Measurements from ENCODE around the gene MYO7A.

MYO7A gene

GRCh38 chr11:77170107-77170506 is 42.1 kb downstream of the MYO7A start:
- Histone ChIP-seq H3K9ac (ENCODE audit: low read depth, low read length, poor library complexity) (no peak overlapping the region), H2AK5ac (ENCODE audit: low read depth, low read length) (peak overlapping the region; percentile 59), H3K36me3 (replicated peaks in 1 of 2; ENCODE audit: control insufficient read depth in 2 of 2, insufficient read depth in 2 of 2, low read length in 2 of 2) (no peaks in the 10 kb centered on the region), H3K4me1 (ENCODE audit: control insufficient read depth in 2 of 2, insufficient read depth in 1 of 2, low read depth in 1 of 2, low read length in 2 of 2) (peaks cover 27 to 32% of the 10 kb centered on the region in 2 donors), H2AFZ (ENCODE audit: low read length) (no peak overlapping the region), H4K8ac (ENCODE audit: low read depth, low read length) (no peak overlapping the region), H3K79me1 (ENCODE audit: low read depth, low read length) (no peaks in the 10 kb centered on the region), H3K4me2 (ENCODE audit: insufficient read depth, low read length, poor library complexity, severe bottlenecking) (no peak overlapping the region), H3K9me3 (replicated peaks in 1 of 2; ENCODE audit: control insufficient read depth in 2 of 2, insufficient read depth in 1 of 2, low read depth in 1 of 2, low read length in 2 of 2) (no peaks in the 10 kb centered on the region), H3K4ac (ENCODE audit: low read length) (no peak overlapping the region), H3K14ac (ENCODE audit: low read length) (no peak overlapping the region), H3K23ac (ENCODE audit: low read depth, low read length, poor library complexity) (no peak overlapping the region), H3K4me3 (ENCODE audit: low read length in 2 of 2) (no peak overlapping the region), H2BK120ac (ENCODE audit: low read depth, low read length) (no peak overlapping the region), H3K27me3 (ENCODE audit: control insufficient read depth in 3 of 3, insufficient read depth in 3 of 3, low read depth in 1 of 3, low read length in 3 of 3) (no peaks in the 10 kb centered on the region), H4K91ac (ENCODE audit: low read depth, low read length, poor library complexity) (no peak overlapping the region), H2BK15ac (ENCODE audit: low read length) (peak overlapping the region; percentile 92), H3K27ac (replicated peaks; ENCODE audit: low read length) (no peak overlapping the region), H2BK5ac (ENCODE audit: low read length) (no peak overlapping the region), H3K18ac (ENCODE audit: low read length) (peak overlapping the region; percentile 66), H2BK12ac (ENCODE audit: low read length) (no peak overlapping the region)
- no CpG with 5 or more reads among the region's 5 CpGs for WGBS, 2 donors (ENCODE audit: extremely low coverage in 2 of 2, insufficient read length in 2 of 2, insufficient replicate concordance in 1 of 2)
- no peak for DNase-seq (ENCODE audit: low spot score)

GRCh38 chr11:77171254-77171653 is 43.2 kb downstream of the MYO7A start:
- Histone ChIP-seq H2BK12ac (ENCODE audit: low read length) (peak overlapping the region; percentile 92), H3K4me3 (ENCODE audit: low read length in 2 of 2) (no peak overlapping the region), H3K9me3 (replicated peaks in 1 of 2; ENCODE audit: control insufficient read depth in 2 of 2, insufficient read depth in 1 of 2, low read depth in 1 of 2, low read length in 2 of 2) (no peaks in the 10 kb centered on the region), H2AK5ac (ENCODE audit: low read depth, low read length) (peak overlapping the region; percentile 99), H4K91ac (ENCODE audit: low read depth, low read length, poor library complexity) (peak overlapping the region; percentile 19), H2BK15ac (ENCODE audit: low read length) (peak overlapping the region; percentile 92), H3K4ac (ENCODE audit: low read length) (peak overlapping the region; percentile 53), H4K8ac (ENCODE audit: low read depth, low read length) (no peak overlapping the region), H3K79me1 (ENCODE audit: low read depth, low read length) (no peaks in the 10 kb centered on the region), H3K23ac (ENCODE audit: low read depth, low read length, poor library complexity) (no peak overlapping the region), H2BK5ac (ENCODE audit: low read length) (no peak overlapping the region), H3K4me1 (ENCODE audit: control insufficient read depth in 2 of 2, insufficient read depth in 1 of 2, low read depth in 1 of 2, low read length in 2 of 2) (peaks cover 38 to 39% of the 10 kb centered on the region in 2 donors), H3K4me2 (ENCODE audit: insufficient read depth, low read length, poor library complexity, severe bottlenecking) (no peak overlapping the region), H3K14ac (ENCODE audit: low read length) (peak overlapping the region; percentile 77), H3K18ac (ENCODE audit: low read length) (peak overlapping the region; percentile 87), H3K27me3 (ENCODE audit: control insufficient read depth in 3 of 3, insufficient read depth in 3 of 3, low read depth in 1 of 3, low read length in 3 of 3) (no peaks in the 10 kb centered on the region), H3K36me3 (replicated peaks in 1 of 2; ENCODE audit: control insufficient read depth in 2 of 2, insufficient read depth in 2 of 2, low read length in 2 of 2) (no peaks in the 10 kb centered on the region), H2AFZ (ENCODE audit: low read length) (peak overlapping the region; percentile 88), H2BK120ac (ENCODE audit: low read depth, low read length) (no peak overlapping the region), H3K27ac (replicated peaks; ENCODE audit: low read length) (no peak overlapping the region), H3K9ac (ENCODE audit: low read depth, low read length, poor library complexity) (no peak overlapping the region)
- DNase-seq (ENCODE audit: low spot score), result no peak
- WGBS, 2 donors (ENCODE audit: extremely low coverage in 2 of 2, insufficient read length in 2 of 2, insufficient replicate concordance in 1 of 2), result no CpG with 5 or more reads among the region's 8 CpGs

DNA sequence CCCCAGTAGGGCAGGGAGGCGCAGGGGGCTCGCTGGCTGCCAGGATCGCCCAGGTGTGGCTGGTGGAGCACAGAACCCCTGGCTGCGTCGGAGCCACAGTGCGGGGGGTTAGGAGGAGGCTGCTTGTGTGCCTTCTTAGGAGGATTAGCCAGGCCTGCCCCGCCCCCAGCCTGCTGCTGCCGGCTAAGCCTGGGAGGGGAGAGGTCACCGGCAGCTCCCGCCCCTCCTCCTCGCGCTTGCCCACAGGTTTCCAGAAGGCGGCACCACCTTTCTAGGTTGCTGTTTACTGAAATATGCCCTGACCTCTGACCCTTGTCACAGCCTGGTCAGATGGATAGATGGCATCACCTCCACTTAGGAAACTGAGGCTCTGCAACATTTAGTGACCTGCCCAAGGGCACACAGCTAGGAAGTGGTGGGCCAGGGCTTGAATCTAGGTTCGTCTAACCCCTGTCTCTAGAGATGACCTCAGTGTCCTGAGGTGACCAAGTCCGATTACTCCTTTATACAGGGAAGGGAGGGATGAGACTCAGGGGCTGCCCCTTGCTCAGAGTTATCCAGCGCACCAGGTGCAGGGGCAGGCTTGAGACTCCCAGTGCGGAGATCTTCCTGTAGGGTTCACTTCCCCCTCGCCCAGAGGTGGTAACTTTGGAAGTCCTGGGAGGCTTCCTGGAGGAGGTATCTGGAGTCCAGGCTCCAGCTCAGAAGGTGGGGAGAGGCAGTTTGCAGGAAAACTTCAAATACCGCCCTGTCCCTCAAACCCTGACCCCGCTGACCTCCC is 44.0 kb downstream of the MYO7A start:
- no peak overlapping the region for H4K91ac ChIP-seq (ENCODE audit: low read depth, low read length, poor library complexity)
- H2AFZ ChIP-seq (ENCODE audit: low read length), result peak overlapping the region; percentile 88
- H3K9ac ChIP-seq (ENCODE audit: low read depth, low read length, poor library complexity), result no peak overlapping the region
- H2BK12ac ChIP-seq (ENCODE audit: low read length), result no peak overlapping the region
- H3K27ac ChIP-seq (replicated peaks; ENCODE audit: low read length), result no peak overlapping the region
- H2BK120ac ChIP-seq (ENCODE audit: low read depth, low read length), result no peak overlapping the region
- H4K8ac ChIP-seq (ENCODE audit: low read depth, low read length), result no peak overlapping the region
- peaks cover 39% of the 10 kb centered on the region in 2 donors for H3K4me1 ChIP-seq (ENCODE audit: control insufficient read depth in 2 of 2, insufficient read depth in 1 of 2, low read depth in 1 of 2, low read length in 2 of 2)
- peak overlapping the region; percentile 69 for H3K18ac ChIP-seq (ENCODE audit: low read length)
- DNase-seq (ENCODE audit: low spot score), result peak; percentile 67
- H3K9me3 ChIP-seq (replicated peaks in 1 of 2; ENCODE audit: control insufficient read depth in 2 of 2, insufficient read depth in 1 of 2, low read depth in 1 of 2, low read length in 2 of 2), result no peaks in the 10 kb centered on the region
- peak overlapping the region; percentile 13 for H2AK5ac ChIP-seq (ENCODE audit: low read depth, low read length)
- no peak overlapping the region for H3K4ac ChIP-seq (ENCODE audit: low read length)
- H3K4me3 ChIP-seq (ENCODE audit: low read length in 2 of 2), result no peak overlapping the region
- H3K79me1 ChIP-seq (ENCODE audit: low read depth, low read length), result no peaks in the 10 kb centered on the region
- H3K36me3 ChIP-seq (replicated peaks in 1 of 2; ENCODE audit: control insufficient read depth in 2 of 2, insufficient read depth in 2 of 2, low read length in 2 of 2), result no peaks in the 10 kb centered on the region
- peak overlapping the region; percentile 39 for H3K4me2 ChIP-seq (ENCODE audit: insufficient read depth, low read length, poor library complexity, severe bottlenecking)
- H2BK15ac ChIP-seq (ENCODE audit: low read length), result peak overlapping the region; percentile 87
- no peak overlapping the region for H2BK5ac ChIP-seq (ENCODE audit: low read length)
- H3K27me3 ChIP-seq (ENCODE audit: control insufficient read depth in 3 of 3, insufficient read depth in 3 of 3, low read depth in 1 of 3, low read length in 3 of 3), result no peaks in the 10 kb centered on the region
- no CpG with 5 or more reads among the region's 20 CpGs for WGBS, 2 donors (ENCODE audit: extremely low coverage in 2 of 2, insufficient read length in 2 of 2, insufficient replicate concordance in 1 of 2)
- H3K14ac ChIP-seq (ENCODE audit: low read length), result no peak overlapping the region
- no peak overlapping the region for H3K23ac ChIP-seq (ENCODE audit: low read depth, low read length, poor library complexity)

- Histone ChIP-seq H3K18ac (ENCODE audit: low read length) (peak overlapping the region; percentile 69), H3K36me3 (replicated peaks in 1 of 2; ENCODE audit: control insufficient read depth in 2 of 2, insufficient read depth in 2 of 2, low read length in 2 of 2) (no peaks in the 10 kb centered on the region), H3K4ac (ENCODE audit: low read length) (no peak overlapping the region), H3K23ac (ENCODE audit: low read depth, low read length, poor library complexity) (no peak overlapping the region), H4K8ac (ENCODE audit: low read depth, low read length) (no peak overlapping the region), H3K9me3 (replicated peaks in 1 of 2; ENCODE audit: control insufficient read depth in 2 of 2, insufficient read depth in 1 of 2, low read depth in 1 of 2, low read length in 2 of 2) (no peaks in the 10 kb centered on the region), H3K4me2 (ENCODE audit: insufficient read depth, low read length, poor library complexity, severe bottlenecking) (no peak overlapping the region), H2BK5ac (ENCODE audit: low read length) (peak overlapping the region; percentile 31), H2AK5ac (ENCODE audit: low read depth, low read length) (peak overlapping the region; percentile 13), H3K27ac (replicated peaks; ENCODE audit: low read length) (no peak overlapping the region), H2BK12ac (ENCODE audit: low read length) (peak overlapping the region; percentile 47), H3K4me3 (ENCODE audit: low read length in 2 of 2) (no peak overlapping the region), H3K14ac (ENCODE audit: low read length) (no peak overlapping the region), H3K4me1 (ENCODE audit: control insufficient read depth in 2 of 2, insufficient read depth in 1 of 2, low read depth in 1 of 2, low read length in 2 of 2) (peaks cover 39% of the 10 kb centered on the region in 2 donors), H2AFZ (ENCODE audit: low read length) (no peak overlapping the region), H2BK120ac (ENCODE audit: low read depth, low read length) (no peak overlapping the region), H4K91ac (ENCODE audit: low read depth, low read length, poor library complexity) (no peak overlapping the region), H3K9ac (ENCODE audit: low read depth, low read length, poor library complexity) (no peak overlapping the region), H3K79me1 (ENCODE audit: low read depth, low read length) (no peaks in the 10 kb centered on the region), H2BK15ac (ENCODE audit: low read length) (peak overlapping the region; percentile 87), H3K27me3 (ENCODE audit: control insufficient read depth in 3 of 3, insufficient read depth in 3 of 3, low read depth in 1 of 3, low read length in 3 of 3) (no peaks in the 10 kb centered on the region)
- no peak for DNase-seq (ENCODE audit: low spot score)
- no CpG with 5 or more reads among the region's 16 CpGs for WGBS, 2 donors (ENCODE audit: extremely low coverage in 2 of 2, insufficient read length in 2 of 2, insufficient replicate concordance in 1 of 2)
Measured at GRCh38 chr11:77172666-77172982, 44.6 kb downstream of the MYO7A start.
